HG02759 (cell line): Measurements from ENCODE around the gene FGA.

Experiments used
- ATAC-seq: cut with Tn5 transposase; IDR thresholded peaks from one replicate; pipeline ENCODE4 v1.9.1; 2021; ENCODE audit warnings: mild to moderate bottlenecking, moderate library complexity; ENCODE audit not compliant: unreplicated experiment

FGA gene

DNA sequence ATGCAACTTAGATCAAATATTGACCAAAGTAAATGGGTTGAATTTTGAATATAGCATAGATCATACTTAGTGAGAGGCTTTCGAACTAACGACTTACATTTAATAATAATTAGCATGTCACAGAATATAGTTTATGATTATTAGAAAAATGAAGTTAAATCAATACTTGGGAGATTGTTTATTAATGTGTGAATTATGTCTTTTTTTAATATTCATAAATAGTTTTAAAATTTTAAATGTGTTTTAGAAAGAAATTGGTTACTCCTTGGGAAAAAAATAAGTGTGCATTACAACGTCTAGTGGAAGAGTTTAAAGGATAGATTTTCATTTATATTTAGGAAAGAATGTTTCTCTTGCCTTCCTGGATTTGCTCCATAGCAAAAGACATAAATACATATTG, 7.3 kb downstream of the FGA start:
- no peak for ATAC-seq

DNA sequence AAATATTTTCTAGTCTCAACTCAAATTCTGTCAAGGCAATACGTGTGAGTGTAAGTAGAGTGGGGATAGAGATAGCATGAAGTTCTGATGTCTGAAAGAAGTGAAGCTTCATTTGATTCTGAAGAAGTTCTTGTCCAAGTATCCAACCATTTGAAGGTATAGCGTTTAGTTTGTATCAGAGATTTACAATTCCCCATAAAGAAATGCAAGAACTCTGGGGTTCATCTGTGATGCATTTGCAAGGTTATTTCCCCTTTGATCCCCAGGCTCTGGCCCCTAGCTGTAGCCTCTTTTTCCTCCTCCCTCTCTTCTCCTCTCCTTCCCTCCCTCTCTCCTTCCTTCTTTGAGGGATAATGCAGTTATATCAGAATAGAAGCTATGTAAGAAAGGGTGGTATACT, 7.8 kb downstream of the FGA start:
- ATAC-seq = no peak

DNA sequence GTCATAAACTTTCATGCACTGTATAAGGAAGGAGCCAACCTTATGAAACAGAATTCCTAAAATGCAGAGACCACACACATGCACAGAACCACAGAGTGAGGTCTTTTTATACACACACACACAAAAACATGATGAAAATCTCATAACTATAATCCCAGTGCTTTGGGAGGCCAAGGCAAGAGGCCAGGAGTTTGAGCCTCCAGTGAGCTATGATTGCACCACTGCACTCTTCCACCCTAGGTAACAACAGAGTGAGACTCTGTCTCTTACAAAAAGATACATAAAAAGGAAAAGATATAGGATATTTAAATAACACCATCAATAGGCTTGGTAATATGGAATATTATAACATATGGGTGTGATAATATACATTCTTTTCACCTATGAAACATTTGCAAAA, 10.6 kb downstream of the FGA start:
- no peak for ATAC-seq

DNA sequence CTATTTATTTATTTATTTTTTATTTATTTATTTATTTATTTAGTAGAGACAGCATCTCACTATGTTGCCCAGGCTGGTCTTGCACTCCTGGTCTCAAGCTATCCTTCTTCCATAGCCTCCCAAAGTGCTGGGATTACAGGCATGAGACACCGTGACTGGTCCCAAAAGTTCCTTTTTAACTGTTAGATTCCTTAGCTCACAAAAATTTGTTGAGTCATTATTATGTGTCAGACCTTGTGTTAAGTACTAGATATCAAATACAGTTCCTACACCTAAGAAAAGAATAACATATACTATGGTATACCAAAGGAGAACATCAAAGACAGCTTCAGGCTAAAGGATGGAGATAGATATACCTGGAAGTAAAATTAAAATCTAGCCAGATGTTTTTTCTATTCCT, 11.6 kb downstream of the FGA start:
- ATAC-seq = no peak

DNA sequence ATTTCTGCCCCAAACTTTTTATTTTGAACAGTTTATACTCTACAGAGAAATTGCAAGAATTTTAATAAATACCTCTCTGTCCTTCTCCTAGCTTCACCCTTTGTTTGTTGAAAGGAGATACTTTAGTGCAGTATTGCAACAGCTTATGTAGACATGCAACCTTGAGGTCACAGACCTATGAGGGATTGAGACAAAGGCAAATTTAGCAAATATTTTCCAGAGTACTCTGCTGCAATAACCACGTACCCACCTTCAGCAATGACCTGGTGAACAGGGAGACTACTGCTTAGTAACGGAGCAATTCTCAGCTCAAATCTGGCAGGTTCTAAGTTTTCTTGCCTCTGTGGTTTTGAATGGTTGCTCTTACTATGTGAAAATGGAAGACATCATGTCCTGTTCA, 13.2 kb downstream of the FGA start:
- ATAC-seq = no peak

DNA sequence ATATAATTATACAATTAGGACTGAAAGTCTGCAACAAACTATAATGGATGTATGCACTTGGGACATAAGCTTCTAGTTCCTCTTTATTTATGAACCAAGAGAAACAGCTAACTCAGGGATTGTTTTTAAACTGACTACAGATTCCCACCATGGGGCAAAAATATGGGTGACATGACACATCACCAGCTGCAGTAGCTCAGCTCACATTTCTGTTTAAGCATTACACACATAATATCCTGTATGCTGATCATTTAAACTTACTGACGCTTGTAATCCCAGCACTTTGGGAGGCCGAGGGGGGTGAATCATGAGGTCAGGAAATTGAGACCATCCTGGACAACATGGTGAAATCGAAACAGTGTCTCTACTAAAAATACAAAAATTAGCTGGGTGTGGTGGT, 16.2 kb downstream of the FGA start:
- ATAC-seq = no peak

DNA sequence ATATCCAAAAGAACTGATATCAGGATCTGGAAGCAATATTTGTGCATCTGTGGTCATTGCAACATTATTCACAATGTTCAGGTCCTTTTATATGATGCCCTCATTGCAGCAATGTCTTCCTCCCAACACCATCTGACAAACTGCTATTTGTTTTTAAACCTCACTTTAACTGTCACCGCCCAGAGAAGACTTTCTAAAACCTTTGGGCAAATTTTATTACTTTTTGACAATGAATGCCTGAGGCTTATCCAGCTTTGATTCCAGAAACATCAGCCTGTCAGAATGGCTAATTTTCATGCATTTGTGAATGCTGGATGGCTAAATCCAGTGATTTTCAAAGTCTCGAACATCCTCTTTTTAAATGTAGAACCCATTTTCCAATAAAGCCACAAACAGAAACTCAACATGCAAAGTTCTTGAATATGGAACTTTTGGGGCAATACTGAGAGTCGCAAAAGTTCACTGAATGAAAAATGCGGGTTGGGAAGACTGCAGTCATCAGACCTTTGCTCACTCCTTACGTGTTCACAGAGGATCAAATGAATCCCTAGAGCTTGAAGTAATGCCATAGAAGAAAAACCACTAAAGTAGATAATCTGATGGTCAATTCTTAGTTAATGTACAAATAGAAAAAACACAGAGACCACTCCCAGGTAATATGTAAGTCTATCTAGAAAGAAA, 17.2 kb downstream of the FGA start:
- ATAC-seq = no peak

DNA sequence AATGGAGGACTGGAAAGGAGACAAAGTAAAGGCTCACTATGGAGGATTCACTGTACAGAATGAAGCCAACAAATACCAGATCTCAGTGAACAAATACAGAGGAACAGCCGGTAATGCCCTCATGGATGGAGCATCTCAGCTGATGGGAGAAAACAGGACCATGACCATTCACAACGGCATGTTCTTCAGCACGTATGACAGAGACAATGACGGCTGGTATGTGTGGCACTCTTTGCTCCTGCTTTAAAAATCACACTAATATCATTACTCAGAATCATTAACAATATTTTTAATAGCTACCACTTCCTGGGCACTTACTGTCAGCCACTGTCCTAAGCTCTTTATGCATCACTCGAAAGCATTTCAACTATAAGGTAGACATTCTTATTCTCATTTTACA, 21.0 kb downstream of the FGA start:
- no peak for ATAC-seq

DNA sequence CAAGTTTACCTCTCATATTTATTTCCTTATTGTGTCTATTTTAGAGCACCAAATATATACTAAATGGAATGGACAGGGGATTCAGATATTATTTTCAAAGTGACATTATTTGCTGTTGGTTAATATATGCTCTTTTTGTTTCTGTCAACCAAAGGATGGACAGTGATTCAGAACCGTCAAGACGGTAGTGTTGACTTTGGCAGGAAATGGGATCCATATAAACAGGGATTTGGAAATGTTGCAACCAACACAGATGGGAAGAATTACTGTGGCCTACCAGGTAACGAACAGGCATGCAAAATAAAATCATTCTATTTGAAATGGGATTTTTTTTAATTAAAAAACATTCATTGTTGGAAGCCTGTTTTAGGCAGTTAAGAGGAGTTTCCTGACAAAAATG, 21.5 kb downstream of the FGA start:
- ATAC-seq = no peak

DNA sequence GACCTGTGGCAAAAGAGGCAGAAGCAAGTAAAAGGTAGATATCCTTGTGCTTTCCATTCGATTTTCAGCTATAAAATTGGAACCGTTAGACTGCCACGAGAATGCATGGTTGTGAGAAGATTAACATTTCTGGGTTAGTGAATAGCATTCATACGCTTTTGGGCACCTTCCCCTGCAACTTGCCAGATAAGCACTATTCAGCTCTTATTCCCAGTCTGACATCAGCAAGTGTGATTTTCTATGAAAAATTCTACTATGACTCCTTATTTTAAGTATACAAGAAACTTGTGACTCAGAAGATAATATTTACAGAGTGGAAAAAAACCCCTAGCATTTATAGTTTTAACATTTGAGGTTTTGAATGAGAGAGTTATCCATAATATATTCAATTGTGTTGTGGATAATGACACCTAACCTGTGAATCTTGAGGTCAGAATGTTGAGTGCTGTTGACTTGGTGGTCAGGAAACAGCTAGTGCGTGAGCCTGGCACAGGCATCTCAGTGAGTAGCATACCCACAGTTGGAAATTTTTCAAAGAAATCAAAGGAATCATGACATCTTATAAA, 23.8 kb downstream of the FGA start:
- ATAC-seq = no peak

DNA sequence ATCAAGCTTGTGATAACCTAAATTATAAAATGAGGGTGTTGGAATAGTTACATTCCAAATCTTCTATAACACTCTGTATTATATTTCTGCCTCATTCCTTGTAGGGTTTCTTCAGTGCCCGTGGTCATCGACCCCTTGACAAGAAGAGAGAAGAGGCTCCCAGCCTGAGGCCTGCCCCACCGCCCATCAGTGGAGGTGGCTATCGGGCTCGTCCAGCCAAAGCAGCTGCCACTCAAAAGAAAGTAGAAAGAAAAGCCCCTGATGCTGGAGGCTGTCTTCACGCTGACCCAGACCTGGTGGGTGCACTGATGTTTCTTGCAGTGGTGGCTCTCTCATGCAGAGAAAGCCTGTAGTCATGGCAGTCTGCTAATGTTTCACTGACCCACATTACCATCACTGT, 24.8 kb downstream of the FGA start:
- no peak for ATAC-seq

DNA sequence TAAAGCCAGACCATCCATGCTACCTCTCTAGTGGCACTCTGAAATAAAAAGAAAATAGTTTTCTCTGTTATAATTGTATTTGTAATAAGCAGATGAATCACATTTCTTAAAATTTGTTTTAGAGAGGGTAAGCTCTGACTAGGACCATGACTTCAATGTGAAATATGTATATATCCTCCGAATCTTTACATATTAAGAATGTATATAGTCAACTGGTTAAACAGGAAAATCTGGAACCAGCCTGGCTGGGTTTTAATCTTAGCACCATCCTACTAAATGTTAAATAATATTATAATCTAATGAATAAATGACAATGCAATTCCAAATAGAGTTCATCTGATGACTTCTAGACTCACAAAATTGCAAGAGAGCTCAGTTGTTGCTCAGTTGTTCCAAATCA, 26.2 kb downstream of the FGA start:
- ATAC-seq = no peak

DNA sequence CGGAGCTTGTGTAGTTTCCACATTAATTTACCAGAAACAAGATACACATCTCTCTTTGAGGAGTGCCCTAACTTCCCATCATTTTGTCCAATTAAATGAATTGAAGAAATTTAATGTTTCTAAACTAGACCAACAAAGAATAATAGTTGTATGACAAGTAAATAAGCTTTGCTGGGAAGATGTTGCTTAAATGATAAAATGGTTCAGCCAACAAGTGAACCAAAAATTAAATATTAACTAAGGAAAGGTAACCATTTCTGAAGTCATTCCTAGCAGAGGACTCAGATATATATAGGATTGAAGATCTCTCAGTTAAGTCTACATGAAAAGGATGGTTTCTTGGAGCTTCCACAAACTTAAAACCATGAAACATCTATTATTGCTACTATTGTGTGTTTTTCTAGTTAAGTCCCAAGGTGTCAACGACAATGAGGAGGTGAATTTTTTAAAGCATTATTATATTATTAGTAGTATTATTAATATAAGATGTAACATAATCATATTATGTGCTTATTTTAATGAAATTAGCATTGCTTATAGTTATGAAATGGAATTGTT, 27.8 kb downstream of the FGA start, which contains the start of gene FGB:
TSS of gene FGB (plus strand) at position 315 of the 558 bp plus-strand sequence. CDS start at position 323, 8 bp downstream.
- ATAC-seq = no peak

DNA sequence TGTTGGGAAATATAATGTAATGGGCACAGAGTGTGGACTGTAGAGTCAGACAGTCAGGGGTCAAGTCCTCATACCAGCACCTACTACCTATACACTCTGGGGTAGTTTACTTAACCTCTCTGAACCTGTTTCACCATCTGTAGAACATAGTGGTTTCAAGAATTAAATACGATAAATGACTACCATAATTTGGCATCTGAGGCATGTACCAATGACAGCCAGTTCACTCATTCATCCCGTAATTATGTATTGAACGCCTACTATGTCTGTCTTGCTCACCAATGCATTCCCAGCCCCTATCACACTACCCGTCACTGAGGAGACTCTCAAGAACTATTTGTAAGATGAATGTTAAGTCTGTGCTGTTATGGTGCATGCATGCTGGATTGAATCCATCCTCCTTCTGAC, 29.7 kb downstream of the FGA start:
- ATAC-seq = no peak

DNA sequence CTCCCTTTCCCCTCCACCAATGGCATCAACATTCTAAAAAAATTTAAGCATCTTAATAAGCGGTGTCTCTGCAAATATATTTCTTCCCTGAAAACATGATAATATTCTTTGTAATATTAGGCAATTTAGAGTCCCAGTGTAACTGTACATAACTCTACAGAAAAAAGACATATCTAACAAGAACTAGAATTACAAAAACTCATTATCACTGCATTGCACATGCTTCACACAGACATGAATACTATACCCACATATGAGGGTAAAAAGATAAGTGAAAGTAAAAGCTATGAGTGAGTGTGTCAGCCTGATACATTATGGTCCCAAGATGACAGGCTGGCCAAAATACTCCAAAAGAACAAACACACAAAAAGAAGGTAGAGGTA, 30.1 kb downstream of the FGA start:
- ATAC-seq = no peak

DNA sequence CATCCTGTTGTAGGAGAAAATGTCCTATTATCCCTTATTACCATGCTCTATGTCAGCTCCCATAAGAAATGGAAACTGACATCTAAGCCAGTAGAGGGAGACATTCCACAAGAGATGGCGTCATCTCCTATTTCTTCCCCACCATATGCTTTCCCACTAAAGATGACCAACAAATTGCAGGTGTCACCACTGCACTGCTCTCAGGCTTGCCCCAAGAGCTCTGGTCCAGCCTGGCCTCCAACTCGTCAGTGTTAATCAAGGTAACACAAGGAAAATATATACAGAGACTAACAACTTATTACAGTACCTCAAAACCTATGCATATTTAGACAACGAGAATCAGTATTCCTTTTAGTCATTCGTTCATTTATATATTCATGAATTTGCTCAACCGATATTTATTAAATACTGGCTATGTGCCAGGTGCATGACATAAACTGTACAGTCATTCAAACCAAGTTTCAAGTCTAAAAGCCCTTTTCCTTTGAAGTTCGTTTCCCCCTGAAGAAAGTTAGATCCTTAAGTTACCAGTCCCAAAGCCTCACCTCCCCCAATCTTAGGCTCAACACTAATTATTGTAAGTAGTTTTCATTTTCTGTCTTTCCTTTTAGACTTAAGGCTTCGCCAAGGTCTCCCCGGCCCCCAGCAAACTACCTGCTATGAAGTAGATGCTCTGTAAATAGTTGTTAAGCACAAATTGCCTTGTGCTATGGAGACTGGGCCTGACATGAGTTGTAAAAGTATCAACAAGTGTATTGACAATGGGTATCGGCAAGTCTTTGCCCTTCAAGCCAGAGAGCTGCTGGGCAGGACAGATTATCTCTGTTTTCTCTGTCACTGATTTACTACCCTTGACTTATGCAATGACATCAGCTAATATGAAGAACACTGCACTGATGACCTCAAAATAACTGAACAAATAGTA, 30.8 kb downstream of the FGA start:
- peak; percentile 88 for ATAC-seq

DNA sequence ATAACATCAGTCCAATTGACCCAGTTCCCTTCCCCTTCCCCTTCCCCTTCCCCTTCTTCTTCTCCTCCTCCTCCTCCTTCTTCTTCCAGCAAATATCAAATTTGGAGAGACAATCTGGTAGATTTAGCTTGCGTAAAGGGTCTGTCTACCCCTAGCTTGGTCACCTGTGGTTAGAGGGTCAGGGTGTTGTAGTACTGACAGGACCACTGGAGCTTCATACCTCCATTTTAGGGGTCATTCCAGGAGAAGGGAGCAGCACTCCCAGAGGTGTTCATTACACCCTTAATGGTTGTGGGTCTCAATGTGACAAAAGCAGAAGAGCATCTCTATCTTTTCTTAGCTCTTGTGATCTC, 31.4 kb downstream of the FGA start:
- peak; percentile 26 for ATAC-seq

DNA sequence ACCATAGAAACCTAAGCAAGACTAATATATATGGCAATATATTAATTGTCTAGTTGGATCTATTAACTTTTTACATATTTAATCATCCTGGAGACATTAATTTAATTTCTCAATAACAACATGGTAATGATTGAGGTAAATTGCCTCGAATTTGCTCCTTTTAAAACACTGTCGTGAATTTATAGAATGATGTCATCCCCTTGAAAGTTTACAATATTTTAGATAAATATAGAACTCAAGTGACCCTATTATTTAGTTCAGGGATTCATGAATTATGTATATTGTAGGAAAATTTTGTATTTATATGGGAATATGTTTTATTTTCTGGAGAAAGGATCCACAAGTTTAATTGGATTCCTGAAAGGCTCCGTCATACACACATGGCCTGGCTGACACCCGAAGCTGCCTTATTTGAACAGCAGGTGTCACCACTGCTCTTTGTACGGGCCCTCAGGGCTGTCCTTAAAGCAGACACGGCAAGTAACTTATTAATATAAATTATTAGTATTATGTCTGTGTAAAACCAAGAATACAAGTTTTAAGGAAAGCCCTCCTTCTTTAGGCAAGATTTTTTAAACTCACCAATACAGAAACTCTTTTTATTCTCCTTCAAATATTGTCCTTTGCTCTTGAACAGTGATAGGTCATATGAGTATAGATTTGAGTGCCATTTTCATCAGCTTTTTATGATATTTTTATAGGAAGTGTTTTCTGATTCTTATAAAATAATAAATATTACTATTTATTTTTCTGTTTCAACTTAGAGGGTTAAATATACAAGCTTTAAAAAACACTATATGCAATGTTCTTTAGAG, 38.5 kb downstream of the FGA start:
- ATAC-seq = peak; percentile 45

DNA sequence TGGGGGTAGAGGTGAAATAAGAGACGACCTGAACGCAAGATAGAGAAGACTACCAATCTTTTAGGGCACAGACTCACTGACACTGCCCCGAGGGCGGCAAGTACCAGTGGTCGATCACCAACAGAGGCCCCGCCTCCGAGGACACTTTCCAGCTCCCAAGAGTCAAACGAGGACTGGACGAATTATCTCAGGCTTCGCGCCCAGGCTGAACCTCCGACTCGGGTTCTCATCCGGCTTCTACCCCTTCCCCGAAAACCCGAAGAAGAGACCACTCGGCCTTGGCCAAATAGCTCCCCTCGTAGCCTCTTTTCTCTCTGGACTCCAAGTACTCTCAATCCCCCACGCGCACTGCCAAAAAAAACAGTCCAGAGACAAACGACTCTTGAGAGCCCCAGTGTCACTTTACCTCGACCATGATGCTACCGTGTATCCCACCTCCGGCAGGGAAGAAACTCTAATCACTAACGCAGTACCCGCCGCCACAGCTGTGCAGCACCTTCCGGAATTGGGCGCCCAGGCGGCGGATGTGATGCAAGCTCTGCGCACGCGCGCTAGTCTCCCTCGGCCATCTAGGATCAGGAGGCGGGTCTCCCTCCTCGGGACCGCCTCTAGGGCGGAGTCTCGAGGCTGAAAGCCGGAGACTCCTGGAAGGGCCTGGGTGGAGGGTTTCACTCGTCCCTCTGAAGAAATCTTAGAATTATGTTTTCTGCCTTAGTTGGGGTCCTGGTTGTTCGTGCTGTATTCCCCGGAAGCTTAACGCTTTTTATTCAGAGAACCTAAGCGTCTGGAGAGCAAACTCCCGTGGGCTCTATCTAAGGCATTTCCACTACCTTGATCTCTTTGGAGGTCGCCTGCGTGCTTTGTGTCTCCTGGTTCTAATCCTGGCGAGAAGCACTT, 40.4 kb downstream of the FGA start, which contains the start of gene PLRG1:
TSS of gene PLRG1 (minus strand) at position 507 of the 897 bp plus-strand sequence. CDS start at position 415, 92 bp downstream.
- ATAC-seq = peak; percentile 96

DNA sequence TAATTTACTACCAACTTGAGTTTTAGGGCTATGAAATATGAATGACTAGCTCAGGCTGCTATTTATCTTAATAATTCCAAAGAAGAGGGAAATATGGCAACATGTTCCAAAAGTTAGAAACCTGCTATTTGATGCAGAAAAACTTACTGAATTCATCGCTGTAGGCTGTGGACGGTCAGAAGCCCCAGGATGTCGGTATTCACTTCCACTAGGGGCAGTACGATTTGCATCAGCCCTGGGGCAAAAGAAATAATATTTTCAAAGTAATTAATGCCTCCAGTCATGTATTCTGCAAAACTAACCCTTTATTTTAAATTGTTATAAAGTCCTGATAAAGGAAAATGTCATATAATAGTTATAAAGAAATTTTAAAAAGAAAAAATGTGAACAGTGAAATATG, 44.9 kb downstream of the FGA start:
- ATAC-seq = no peak
